ENCODE measurements around the gene BTG3.

DNA sequence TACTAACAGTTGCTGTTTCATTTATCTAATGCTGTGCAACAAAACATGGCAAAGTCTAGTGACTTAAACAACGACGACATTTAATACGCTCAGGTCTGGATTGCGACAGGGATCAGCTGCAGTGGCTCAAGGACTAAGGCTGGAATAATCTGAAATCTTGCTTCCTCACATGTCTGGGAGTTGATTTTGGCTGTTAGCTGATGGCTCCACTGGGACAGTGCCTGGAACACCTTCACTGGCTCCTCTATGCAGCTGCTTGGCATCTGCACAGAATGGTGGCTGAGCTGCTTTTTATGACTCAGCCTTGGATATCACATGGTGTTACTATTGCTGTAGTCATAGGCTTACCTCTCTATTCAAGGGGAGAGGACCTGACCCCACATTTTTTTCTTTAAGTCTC is 24.0 kb upstream of the BTG3 start:
- TF ChIP-seq, protein P1, sequence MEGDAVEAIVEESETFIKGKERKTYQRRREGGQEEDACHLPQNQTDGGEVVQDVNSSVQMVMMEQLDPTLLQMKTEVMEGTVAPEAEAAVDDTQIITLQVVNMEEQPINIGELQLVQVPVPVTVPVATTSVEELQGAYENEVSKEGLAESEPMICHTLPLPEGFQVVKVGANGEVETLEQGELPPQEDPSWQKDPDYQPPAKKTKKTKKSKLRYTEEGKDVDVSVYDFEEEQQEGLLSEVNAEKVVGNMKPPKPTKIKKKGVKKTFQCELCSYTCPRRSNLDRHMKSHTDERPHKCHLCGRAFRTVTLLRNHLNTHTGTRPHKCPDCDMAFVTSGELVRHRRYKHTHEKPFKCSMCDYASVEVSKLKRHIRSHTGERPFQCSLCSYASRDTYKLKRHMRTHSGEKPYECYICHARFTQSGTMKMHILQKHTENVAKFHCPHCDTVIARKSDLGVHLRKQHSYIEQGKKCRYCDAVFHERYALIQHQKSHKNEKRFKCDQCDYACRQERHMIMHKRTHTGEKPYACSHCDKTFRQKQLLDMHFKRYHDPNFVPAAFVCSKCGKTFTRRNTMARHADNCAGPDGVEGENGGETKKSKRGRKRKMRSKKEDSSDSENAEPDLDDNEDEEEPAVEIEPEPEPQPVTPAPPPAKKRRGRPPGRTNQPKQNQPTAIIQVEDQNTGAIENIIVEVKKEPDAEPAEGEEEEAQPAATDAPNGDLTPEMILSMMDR (IDR thresholded peaks at IDR 0.05; ENCODE audit: low read depth, low read length, poor library complexity, severe bottlenecking), result no peak
- no peak for TF ChIP-seq EZH2phosphoT487 (IDR thresholded peaks at IDR 0.05; ENCODE audit: borderline replicate concordance, low read length)
